Lung (tissue), 12 donors: Measurements from ENCODE around the gene GPR137. TPM values are rescaled to one million over a fixed set of nuclear protein-coding genes. Genes with fewer than 3 reads are reported as not detected.

Experiments used
- ATAC-seq: fragments of 200-7000 bp; cut with Tn5 transposase; one replicate; pipeline ENCODE4 v1.9.1; 2020; ENCODE audit warnings: moderate number of reproducible peaks; ENCODE audit not compliant: insufficient read depth, low FRiP score
- DNase-seq, 3 donors: peaks; one replicate each; pipeline ENCODE4 v3.0.0-alpha.2; 2013 to 2017
- H3K27ac ChIP-seq, 2 donors: one replicate each; pipeline ENCODE4 v1.5.1; 2013; ENCODE audit warnings: mild to moderate bottlenecking in 2 of 2, moderate library complexity in 2 of 2, control low read depth in 1 of 2, inconsistent platforms in 1 of 2, low read depth in 1 of 2, low read length in 1 of 2
- H3K27me3 ChIP-seq, 3 donors: one replicate each; pipeline ENCODE4 v1.5.1; 2013; ENCODE audit warnings: low read length in 2 of 3; ENCODE audit not compliant: control insufficient read depth in 3 of 3, insufficient read depth in 3 of 3
- H3K36me3 ChIP-seq, 4 donors: one replicate each; pipeline ENCODE4 v1.5.1; 2013; ENCODE audit warnings: low read length in 4 of 4, mild to moderate bottlenecking in 1 of 4, moderate library complexity in 1 of 4; ENCODE audit not compliant: control insufficient read depth in 4 of 4, insufficient read depth in 4 of 4
- H3K4me1 ChIP-seq, 5 donors: one replicate each; pipeline ENCODE4 v1.5.1; 2013; ENCODE audit warnings: low read length in 5 of 5, mild to moderate bottlenecking in 2 of 5, moderate library complexity in 1 of 5; ENCODE audit not compliant: control insufficient read depth in 5 of 5, insufficient read depth in 5 of 5
- H3K4me3 ChIP-seq: one replicate; pipeline ENCODE4 v1.5.1; 2013; ENCODE audit warnings: mild to moderate bottlenecking, control low read depth, moderate library complexity
- H3K9ac ChIP-seq, 2 donors: one replicate each; pipeline ENCODE4 v1.5.1; 2013; ENCODE audit warnings: low read length in 2 of 2, control low read depth in 1 of 2; ENCODE audit not compliant: insufficient read depth in 1 of 2
- H3K9me3 ChIP-seq, 4 donors: one replicate each; pipeline ENCODE4 v1.5.1; 2013; ENCODE audit warnings: low read length in 3 of 4, mild to moderate bottlenecking in 1 of 4, moderate library complexity in 1 of 4; ENCODE audit not compliant: control insufficient read depth in 4 of 4, insufficient read depth in 3 of 4
- WGBS, 2 donors: extraction: QIAGEN DNeasy Blood & Tissue Kit; methylation state at CpG; one replicate each; pipeline ENCODE4 v1.1.7; 2013; 5-methylcytosine and 5-hydroxymethylcytosine counted together
- polyA plus RNA-seq, 2 donors: library from polyadenylated mRNA; stranded (reverse); fragments of 200-250 nt; gene quantifications; one replicate each; pipeline ENCODE4 v1.2.1, GENCODE V29; 2013
- total RNA-seq, 2 donors: library from RNA; depleted of rRNA in 1 of 2; stranded (reverse); fragments of >200 nt in 1 of 2; gene quantifications; one replicate each; pipeline ENCODE4 v1.2.1, GENCODE V29; 2014 to 2021
- TF ChIP-seq, protein P1 (sequence below): IDR thresholded peaks from 2 replicates; pipeline ENCODE4 v1.5.1; 2012; ENCODE audit warnings: mild to moderate bottlenecking; ENCODE audit errors: control extremely low read depth, extremely low read depth
- donor health status: control.
- donor health status: control.
- donor health status: Bipolar disorder and iron deficiency.
- donor health status: healthy.
- donor health status: DM: yes; HTN: yes; CAD: no.

The GPR137 gene
- total and polyA plus RNA-seq, 4 donors: 14.5 to 59.1 (median 27.5) TPM

- Histone ChIP-seq H3K9me3 (peaks cover 0 to 4% (median 0%) of the 10 kb centered on the region in 4 donors), H3K36me3 (peaks cover 0 to 4% (median 0%) of the 10 kb centered on the region in 4 donors), H3K4me3 (no peak overlapping the region), H3K27me3 (peaks cover 0 to 12% (median 12%) of the 10 kb centered on the region in 3 donors), H3K27ac (no peak overlapping the region), H3K4me1 (peaks cover 0 to 21% (median 0%) of the 10 kb centered on the region in 5 donors), H3K9ac (no peak overlapping the region)
- ATAC-seq: no peak
- 89 to 98% methylated on average over 9 of the region's 9 CpGs for WGBS, 2 donors
- DNase-seq: no peak
- TF ChIP-seq, protein P1, sequence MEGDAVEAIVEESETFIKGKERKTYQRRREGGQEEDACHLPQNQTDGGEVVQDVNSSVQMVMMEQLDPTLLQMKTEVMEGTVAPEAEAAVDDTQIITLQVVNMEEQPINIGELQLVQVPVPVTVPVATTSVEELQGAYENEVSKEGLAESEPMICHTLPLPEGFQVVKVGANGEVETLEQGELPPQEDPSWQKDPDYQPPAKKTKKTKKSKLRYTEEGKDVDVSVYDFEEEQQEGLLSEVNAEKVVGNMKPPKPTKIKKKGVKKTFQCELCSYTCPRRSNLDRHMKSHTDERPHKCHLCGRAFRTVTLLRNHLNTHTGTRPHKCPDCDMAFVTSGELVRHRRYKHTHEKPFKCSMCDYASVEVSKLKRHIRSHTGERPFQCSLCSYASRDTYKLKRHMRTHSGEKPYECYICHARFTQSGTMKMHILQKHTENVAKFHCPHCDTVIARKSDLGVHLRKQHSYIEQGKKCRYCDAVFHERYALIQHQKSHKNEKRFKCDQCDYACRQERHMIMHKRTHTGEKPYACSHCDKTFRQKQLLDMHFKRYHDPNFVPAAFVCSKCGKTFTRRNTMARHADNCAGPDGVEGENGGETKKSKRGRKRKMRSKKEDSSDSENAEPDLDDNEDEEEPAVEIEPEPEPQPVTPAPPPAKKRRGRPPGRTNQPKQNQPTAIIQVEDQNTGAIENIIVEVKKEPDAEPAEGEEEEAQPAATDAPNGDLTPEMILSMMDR: no peak
Observed at GRCh38 chr11:64286801-64287159, 1.1 kb downstream of the GPR137 start.

GRCh38 chr11:64287676-64288352 is 2.2 kb downstream of the GPR137 start:
- no peak for DNase-seq
- H3K9ac ChIP-seq: no peak overlapping the region
- H3K27me3 ChIP-seq: peaks cover 0 to 17% (median 12%) of the 10 kb centered on the region in 3 donors
- ATAC-seq: no peak
- H3K4me3 ChIP-seq: no peak overlapping the region
- H3K9me3 ChIP-seq: peaks cover 0 to 5% (median 0%) of the 10 kb centered on the region in 4 donors
- 96 to 97% methylated on average over 33 of the region's 33 CpGs for WGBS, 2 donors
- H3K4me1 ChIP-seq: peaks cover 0 to 30% (median 0%) of the 10 kb centered on the region in 5 donors
- TF ChIP-seq, protein P1: no peak
- peaks cover 0 to 3% (median 0%) of the 10 kb centered on the region in 4 donors for H3K36me3 ChIP-seq
- no peak overlapping the region for H3K27ac ChIP-seq

DNA sequence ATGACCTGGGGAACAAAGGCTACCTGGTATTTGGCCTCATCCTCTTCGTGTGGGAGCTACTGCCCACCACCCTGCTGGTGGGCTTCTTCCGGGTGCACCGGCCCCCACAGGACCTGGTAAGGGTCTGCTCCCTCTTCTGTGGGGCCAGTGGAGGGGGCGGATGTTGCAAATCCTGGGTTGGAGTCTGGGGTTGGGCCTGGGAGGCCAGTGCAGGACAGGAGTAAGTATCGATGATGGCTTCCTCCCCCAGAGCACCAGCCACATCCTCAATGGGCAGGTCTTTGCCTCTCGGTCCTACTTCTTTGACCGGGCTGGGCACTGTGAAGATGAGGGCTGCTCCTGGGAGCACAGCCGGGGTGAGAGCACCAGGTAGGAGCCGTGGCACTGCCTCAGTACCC is 2.7 kb downstream of the GPR137 start:
- DNase-seq: no peak
- Histone ChIP-seq H3K27ac (no peak overlapping the region), H3K36me3 (peaks cover 0 to 3% (median 0%) of the 10 kb centered on the region in 4 donors), H3K4me1 (peaks cover 0 to 29% (median 0%) of the 10 kb centered on the region in 5 donors), H3K27me3 (peaks cover 0 to 22% (median 16%) of the 10 kb centered on the region in 3 donors), H3K9ac (no peak overlapping the region), H3K4me3 (no peak overlapping the region), H3K9me3 (peaks cover 0 to 5% (median 0%) of the 10 kb centered on the region in 4 donors)
- WGBS, 2 donors: 91 to 92% methylated on average over 8 to 9 of the region's 9 CpGs
- no peak for ATAC-seq
- TF ChIP-seq, protein P1: no peak
